GM21390 (cell line): Measurements from ENCODE around the gene KATNA1.
A peak's percentile ranks its signal among the peaks of the same experiment; 100 is the strongest.

ENCODE experiments used
- ATAC-seq: cut with Tn5 transposase; IDR thresholded peaks from one replicate; pipeline ENCODE4 v1.9.1; 2021; ENCODE audit not compliant: unreplicated experiment

KATNA1 gene

DNA sequence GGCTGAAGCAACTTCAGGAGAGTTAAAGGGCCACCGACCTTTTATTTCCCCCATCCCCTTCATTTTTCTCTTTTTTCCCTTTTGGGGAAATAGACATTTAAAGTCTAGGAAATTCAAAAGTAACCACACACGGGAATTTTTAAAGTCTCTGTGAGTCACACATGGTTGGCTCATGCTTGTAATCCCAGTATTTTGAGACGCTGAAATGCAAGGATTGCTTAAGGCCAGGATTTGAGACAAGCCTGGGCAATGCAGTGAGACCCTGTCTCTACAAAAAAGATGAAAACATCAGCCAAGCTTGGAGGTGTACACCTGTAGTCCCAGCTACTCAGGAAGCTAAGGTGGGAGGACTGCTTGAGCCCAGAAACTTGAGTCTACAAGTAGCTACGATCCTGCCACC lies 34.2 kb downstream of the KATNA1 start:
- ATAC-seq = no peak

DNA sequence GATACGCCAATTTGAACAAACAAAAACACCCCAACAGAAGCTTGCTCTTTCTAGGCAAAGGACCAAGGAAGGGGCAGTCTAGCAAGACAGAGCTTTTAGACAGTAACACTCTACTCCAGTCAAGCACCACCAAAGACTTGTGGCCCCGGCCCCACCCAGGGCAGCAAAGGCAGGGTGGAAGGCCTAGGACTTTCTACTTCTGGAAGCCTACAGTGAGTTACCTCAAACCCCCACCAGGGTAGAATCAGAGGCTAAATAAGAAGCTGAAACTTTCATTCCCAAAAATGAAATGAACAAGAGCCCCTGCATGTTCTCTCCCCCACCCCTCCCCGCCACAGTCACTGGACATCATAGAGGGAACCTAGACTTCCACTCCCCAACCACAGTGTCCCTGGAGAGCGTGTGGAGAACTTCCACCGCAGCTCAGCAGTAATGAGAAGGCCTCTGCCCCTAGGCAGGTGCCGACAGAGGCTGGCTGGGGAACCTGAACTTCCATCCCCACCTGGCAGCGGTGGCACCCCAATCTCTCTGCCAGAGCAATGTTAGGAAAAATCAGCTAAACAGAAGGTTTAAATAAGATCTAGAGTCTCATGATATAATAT lies 40.0 kb downstream of the KATNA1 start:
- ATAC-seq = peak; percentile 60

GRCh38 chr6:149600508-149600907 lies 48.0 kb downstream of the KATNA1 start:
- no peak for ATAC-seq

DNA sequence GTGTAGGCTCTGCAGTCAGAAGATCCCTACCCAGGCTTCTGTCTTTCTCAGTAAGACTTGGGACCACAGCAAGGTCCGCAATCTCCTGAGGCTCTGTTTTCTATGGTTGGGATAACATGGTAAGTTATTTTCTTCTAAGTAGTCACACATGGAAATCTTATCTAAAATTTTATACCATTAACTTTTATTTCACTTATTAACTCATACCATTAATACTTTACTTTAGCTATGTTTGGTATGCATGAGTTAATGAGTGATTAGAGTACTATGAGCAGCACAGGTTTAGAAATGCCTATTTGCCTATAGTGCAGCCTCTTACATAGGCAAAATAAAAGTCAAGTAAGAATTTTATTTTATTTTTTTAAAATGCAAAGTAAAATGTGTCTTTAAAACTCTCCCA lies 55.1 kb downstream of the KATNA1 start:
- ATAC-seq = no peak

DNA sequence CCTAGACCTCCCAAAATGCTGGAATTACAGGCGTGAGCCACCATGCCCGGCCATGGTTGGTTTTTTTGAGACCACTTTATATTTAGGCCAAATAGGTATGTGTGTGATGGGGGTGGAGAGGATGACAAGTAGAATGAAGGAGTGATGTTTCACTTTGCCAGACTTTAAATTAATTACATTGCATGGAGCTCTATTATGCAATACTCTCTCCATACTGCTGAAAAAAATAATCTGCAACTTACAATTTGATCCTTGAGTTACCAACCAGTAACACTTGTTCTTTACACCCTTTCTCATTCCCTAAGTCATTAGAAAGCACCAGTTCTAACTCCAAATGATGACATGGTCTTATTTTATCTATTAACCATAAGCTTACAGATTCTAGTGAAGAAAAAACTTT lies 55.5 kb downstream of the KATNA1 start:
- ATAC-seq = no peak

DNA sequence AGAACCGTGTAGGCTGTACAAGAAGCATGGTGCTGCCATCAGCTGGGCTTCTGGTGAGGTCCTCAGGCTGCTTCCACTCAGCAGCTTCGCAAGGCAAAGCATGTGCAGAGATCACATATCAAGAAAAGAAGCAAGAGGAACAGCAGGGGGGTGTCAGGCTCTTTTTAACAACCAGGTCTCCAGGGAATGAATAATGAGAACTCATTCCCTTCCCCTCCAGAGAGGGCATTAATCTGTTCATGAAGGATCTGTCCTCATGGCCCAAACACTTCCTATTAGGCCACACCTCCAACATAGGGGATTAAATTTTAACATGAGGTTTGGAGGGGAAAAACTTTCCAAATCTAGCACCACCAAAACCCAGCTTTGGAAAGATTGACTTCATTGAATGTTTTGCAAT lies 62.4 kb downstream of the KATNA1 start:
- ATAC-seq = no peak

- ATAC-seq = no peak
Measured at GRCh38 chr6:149581349-149581748, 67.2 kb downstream of the KATNA1 start.

GRCh38 chr6:149580880-149581279 lies 67.6 kb downstream of the KATNA1 start:
- ATAC-seq = no peak

GRCh38 chr6:149567945-149568585 lies 80.4 kb downstream of the KATNA1 start:
- ATAC-seq = no peak

GRCh38 chr6:149567194-149567586 lies 81.3 kb downstream of the KATNA1 start:
- no peak for ATAC-seq

DNA sequence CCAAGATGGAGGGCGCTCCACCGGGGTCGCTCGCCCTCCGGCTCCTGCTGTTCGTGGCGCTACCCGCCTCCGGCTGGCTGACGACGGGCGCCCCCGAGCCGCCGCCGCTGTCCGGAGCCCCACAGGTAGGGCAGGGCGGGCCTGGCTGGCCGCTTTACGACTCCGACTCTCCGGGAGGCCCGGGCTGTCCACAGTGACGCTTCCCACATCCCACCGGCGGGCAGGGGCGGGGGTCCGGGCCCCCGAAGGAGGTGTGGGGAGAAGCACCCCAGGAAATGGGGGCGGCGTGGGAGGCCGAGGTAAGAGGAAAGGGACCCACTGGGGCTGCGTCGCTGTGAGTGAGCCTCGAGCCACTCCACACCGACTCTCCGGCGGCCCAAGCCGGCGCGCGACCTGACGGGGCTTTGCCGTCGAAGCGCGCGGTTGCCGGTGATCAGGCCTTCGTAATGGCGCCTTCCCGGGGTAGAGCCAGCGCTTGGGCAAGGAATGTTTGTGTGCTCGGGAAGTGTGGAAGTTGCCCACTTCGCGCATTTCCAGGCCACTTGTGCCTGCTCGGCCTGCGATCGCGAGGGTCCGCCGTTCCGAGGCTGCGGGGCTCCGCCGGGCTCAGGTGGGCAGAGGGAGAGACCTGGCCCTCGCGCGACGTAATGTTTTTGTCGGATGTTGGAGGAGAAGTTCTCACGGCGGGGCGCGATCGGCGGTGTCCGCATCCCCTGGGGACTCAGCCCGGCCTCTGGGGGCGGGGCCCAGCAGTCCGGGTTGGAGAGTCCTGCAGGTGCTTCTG lies 81.9 kb downstream of the KATNA1 start:
- peak; percentile 17 for ATAC-seq

DNA sequence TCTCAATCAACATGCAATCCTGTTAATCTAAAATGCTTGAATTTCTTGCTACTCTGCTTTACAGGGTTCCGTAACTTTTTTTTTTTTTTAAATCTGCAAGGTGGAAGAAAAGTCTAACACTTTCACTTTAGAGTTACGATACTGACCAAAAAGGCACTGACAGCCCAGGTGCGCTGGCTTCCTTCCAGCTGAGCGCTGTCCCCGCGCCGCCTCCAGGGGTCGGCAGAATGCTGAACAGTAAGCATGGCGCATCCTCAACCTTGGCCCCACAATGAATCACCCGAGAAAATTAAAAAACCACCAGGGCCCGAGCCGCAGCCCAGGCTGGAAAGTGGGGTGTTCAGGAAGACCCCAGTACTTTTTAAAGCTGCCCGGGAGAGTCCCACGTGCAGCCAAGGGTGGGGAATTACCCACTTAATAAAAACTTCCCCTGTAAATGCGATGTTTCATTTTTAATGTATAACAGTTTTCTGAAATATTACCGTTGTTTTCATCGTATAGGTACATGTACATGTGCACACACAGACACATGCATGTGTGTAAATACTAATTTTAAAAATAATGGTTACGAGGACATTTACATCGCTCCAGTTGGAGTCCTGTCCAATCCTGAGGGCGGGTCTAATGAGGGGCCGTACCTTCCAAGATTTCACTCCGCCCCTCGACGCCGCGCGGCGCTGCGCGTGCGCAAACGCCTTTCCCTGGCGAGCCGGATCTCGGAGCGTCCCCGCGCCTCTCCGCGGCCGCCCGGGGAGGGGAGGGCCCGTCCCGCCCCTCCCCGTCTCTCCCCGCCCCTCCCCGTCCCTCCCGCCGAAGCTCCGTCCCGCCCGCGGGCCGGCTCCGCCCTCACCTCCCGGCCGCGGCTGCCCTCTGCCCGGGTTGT lies 82.7 kb downstream of the KATNA1 start, which contains the start of gene GINM1:
GINM1 (plus strand) TSS at position 849 of the 883 bp plus-strand sequence. CDS start 40 bp downstream, outside the sequence.
- peak; percentile 78 for ATAC-seq

GRCh38 chr6:149563928-149564325 lies 84.6 kb downstream of the KATNA1 start:
- ATAC-seq = no peak

DNA sequence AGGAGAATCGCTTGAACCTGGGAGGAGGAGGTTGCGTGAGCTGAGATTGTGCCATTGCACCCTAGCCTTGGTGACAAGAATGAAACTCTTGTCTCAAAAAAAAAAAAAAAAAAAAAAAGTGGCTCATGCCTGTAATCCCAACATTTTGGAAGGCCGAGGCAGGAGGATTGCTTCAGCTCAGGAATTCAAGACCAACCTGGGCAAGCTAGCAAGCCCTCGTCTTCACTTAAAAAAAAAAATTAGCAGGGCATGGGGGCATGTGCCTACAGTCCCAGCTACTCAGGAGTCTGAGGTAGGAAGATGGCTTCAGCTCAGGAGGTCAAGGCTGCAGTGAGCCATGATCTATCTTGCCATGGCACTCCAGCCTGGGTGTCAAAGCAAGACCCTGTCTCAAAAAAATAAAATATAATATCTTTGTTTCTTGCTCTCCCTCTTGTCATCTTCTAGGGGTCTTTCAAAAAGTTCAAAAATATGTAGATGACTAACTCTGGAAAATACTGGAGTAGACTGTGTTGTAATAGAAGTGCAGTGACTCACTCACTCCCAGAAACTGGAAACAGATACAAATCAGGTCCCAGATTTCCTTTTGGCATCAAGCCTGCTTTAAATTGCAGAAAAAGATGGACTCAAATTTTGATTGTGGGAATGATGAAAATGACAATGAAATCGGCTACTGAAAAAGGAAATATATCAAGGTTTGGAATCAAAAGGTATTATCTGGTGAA lies 85.1 kb downstream of the KATNA1 start:
- no peak for ATAC-seq

GRCh38 chr6:149560736-149561135 lies 87.8 kb downstream of the KATNA1 start:
- no peak for ATAC-seq

DNA sequence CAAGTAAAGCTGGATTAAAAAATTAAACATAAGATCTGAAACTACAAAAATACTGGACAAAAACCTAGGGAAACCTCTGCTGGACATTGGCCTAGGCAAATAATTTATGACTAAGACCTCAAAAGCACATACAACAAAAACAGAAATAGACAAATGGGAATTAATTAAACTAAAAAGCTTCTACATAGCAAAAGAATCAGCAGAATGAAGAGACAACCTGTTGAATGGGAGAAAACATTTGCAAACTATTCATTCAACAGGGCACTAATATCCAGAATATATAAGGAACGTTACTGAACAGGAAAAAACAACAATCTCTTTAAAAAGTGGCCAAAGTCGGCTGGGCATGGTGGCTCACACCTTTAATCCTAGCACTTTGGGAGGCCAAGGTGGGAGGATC lies 89.1 kb downstream of the KATNA1 start:
- no peak for ATAC-seq

GRCh38 chr6:149558029-149558428 lies 90.5 kb downstream of the KATNA1 start:
- no peak for ATAC-seq

GRCh38 chr6:149551920-149552319 lies 96.6 kb downstream of the KATNA1 start:
- ATAC-seq = no peak

GRCh38 chr6:149545754-149546471 lies 102.6 kb downstream of the KATNA1 start, which contains the start of gene PPIL4:
TSS of gene PPIL4 (minus strand) at chr6:149546043. CDS start at chr6:149546005, 38 bp downstream.
- ATAC-seq = peak; percentile 87
